Activated naive CD4-positive, alpha-beta T cell treated with anti-CD3 and anti-CD28 coated beads for 36 hours (primary cell): ENCODE measurements around the gene TENT4A. TPM values are rescaled to one million over a fixed set of nuclear protein-coding genes. Genes with fewer than 3 reads are reported as not detected.

Source experiments
- CTCF ChIA-PET: fragments of 350-600 bp; sonication (Branson Sonifier 250); formaldehyde crosslinking; loops from one replicate; lab custom pipeline; 2021; ENCODE audit warnings: antibody characterized with exemption; lab: Charles Lee
- DNase-seq: peaks from one replicate; pipeline ENCODE4 v3.0.0-alpha.2; 2020
- H3K27ac Mint-ChIP-seq: one replicate; pipeline ENCODE4 v1.8.0; 2021; ENCODE audit warnings: mild to moderate bottlenecking, mixed read lengths
- H3K27me3 Mint-ChIP-seq: one replicate; pipeline ENCODE4 v1.8.0; 2021; ENCODE audit warnings: low read depth, mixed read lengths
- H3K36me3 Mint-ChIP-seq: one replicate; pipeline ENCODE4 v1.8.0; 2021; ENCODE audit warnings: low read depth, mixed read lengths
- H3K4me1 Mint-ChIP-seq: one replicate; pipeline ENCODE4 v1.8.0; 2021; ENCODE audit warnings: low read depth, mixed read lengths
- H3K4me3 Mint-ChIP-seq: one replicate; pipeline ENCODE4 v1.8.0; 2021; ENCODE audit warnings: mild to moderate bottlenecking, moderate library complexity, mixed read lengths
- H3K9me3 Mint-ChIP-seq: one replicate; pipeline ENCODE4 v1.8.0; 2021; ENCODE audit warnings: mixed read lengths
- intact Hi-C: fragments of 100-400 bp; cut with micrococcal nuclease; formaldehyde crosslinking; loops from one replicate; pipeline ENCODE4 v1.15.1; 2023
- total RNA-seq, 2 experiments: library from RNA; stranded (reverse); gene quantifications; one replicate each; pipeline ENCODE4 v1.2.3, GENCODE V29; 2021

TENT4A gene
- total RNA-seq, 2 experiments from 2014 or later: 30.0 to 30.2 TPM

DNA sequence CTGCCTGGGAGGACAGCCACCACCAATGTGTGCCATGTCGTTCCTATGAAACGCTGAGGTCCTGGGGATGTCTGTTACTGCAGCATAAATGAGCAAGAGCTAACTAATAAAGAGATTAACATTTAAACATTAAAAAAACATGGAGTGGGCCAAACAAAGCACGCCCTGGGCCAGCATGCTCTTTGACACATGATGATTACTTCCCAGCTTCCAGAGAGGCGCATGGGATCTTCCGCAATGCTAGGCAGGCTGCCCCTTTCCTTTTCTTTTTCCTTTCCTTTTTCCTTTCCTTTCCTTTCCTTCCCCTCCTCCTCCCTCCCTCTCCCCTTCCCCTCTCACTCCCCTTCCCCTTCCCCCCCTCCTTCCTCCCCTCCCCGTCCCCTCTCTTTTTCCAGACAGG is 10.6 kb upstream of the TENT4A start:
- H3K4me3 Mint-ChIP-seq: no peak overlapping the region
- DNase-seq: no peak
- peaks cover 20% of the 10 kb centered on the region for H3K27me3 Mint-ChIP-seq
- CTCF ChIA-PET: interaction anchor here (0.7 kb wide), 1 partner anchor 32 kb away, joined by 3 read pairs; no protein-coding TSS in a partner anchor
- no peaks in the 10 kb centered on the region for H3K9me3 Mint-ChIP-seq
- H3K4me1 Mint-ChIP-seq: no peaks in the 10 kb centered on the region
- H3K36me3 Mint-ChIP-seq: no peaks in the 10 kb centered on the region
- H3K27ac Mint-ChIP-seq: no peak overlapping the region
- intact Hi-C loops: no loop called here

DNA sequence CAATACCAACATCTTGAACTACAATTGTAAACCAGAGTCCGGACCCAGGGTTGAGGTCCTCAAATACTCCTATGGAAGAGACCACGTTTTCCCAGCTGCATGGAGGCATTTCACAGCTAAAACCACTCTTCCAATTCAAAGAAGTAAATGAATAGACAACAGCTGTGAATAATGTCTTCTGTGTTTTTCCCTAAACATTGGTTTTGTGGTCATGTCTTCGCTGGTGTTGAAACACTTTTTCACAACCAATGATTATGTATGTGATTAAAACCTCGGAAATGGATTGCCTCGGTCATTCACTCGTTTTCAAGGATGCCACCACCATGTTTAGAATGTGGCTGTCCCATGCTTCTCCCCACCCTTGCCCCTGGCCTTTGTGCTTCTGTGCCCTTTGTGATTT is 9.4 kb upstream of the TENT4A start:
- H3K36me3 Mint-ChIP-seq: no peaks in the 10 kb centered on the region
- H3K27me3 Mint-ChIP-seq: peaks cover 16% of the 10 kb centered on the region
- H3K9me3 Mint-ChIP-seq: no peaks in the 10 kb centered on the region
- no peaks in the 10 kb centered on the region for H3K4me1 Mint-ChIP-seq
- intact Hi-C loops: no loop called here
- no peak overlapping the region for H3K27ac Mint-ChIP-seq
- no peak overlapping the region for H3K4me3 Mint-ChIP-seq
- DNase-seq: no peak
- CTCF ChIA-PET: no interaction called here

DNA sequence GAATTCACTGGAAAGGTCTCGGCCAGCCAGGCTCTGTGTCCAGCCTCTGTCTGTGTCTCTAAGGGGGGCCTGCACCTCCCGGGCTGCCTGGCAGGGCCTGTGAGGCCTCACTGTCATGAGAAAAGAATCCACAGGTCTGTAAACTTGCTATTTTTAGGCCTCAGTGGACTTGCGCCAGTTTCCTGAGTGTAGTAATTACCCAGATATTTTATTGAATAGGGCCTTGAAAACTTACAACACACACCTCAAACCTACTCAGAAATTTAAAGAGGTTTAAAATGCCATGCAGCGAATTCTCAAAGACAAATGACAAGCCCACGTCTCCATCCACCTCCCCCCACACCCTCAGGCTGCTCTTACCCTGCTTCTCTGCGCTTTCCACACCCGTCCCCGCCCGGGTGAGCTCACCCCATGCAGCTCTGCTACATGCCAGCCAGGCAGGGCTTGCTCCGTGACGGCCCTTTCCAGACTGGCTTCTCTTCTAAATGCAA is 8.8 kb upstream of the TENT4A start:
- no peaks in the 10 kb centered on the region for H3K36me3 Mint-ChIP-seq
- H3K4me1 Mint-ChIP-seq: no peaks in the 10 kb centered on the region
- no peaks in the 10 kb centered on the region for H3K9me3 Mint-ChIP-seq
- H3K27ac Mint-ChIP-seq: no peak overlapping the region
- DNase-seq: no peak
- intact Hi-C loops: no loop called here
- CTCF ChIA-PET: no interaction called here
- H3K4me3 Mint-ChIP-seq: no peak overlapping the region
- H3K27me3 Mint-ChIP-seq: peaks cover 12% of the 10 kb centered on the region

DNA sequence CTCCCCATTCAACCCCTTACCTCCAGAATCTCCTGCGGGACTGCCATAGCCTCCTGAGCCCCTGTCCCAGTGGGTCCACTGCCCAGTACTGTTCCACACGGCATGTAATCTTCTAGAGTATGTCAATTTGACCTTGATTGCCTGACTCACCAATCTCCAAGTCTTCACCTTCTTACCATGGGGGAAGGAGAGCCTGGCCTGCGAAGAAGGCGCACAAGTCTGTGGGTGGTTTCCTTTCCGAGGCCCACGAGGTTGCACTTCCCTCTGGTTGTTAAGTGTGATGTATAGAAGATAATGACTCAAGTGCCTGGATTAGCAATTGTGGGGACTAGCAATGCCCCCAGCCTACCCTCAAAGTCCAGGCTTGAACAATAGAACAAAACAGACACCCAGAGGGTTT is 8.1 kb upstream of the TENT4A start:
- no peak overlapping the region for H3K4me3 Mint-ChIP-seq
- intact Hi-C loops: no loop called here
- no peak overlapping the region for H3K27ac Mint-ChIP-seq
- no peaks in the 10 kb centered on the region for H3K36me3 Mint-ChIP-seq
- H3K27me3 Mint-ChIP-seq: peaks cover 7% of the 10 kb centered on the region
- DNase-seq: no peak
- CTCF ChIA-PET: no interaction called here
- H3K9me3 Mint-ChIP-seq: no peaks in the 10 kb centered on the region
- no peaks in the 10 kb centered on the region for H3K4me1 Mint-ChIP-seq

DNA sequence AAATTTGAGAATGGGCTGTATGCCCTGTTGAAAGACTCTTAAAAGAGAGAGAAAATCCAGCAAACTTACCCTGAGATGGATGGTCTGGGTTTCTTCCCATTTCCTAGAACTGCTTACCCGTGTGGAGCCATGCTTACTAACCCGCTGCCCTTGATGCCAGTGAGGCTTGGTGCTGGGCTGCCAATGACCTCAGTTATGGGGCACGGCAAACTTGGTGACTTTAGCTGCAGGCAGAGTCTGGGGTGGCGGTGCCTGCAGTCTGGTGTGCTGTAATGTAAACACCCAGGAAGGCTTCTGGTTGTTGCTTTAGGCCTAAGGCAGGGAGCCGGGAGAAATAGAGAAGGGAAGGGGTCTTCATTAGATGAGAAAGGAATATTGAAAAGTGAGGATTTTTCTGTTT is 7.3 kb upstream of the TENT4A start:
- Mint-ChIP-seq H3K4me1 (no peaks in the 10 kb centered on the region), H3K27me3 (peaks cover under 1% of the 10 kb centered on the region), H3K27ac (no peak overlapping the region), H3K36me3 (no peaks in the 10 kb centered on the region), H3K9me3 (no peaks in the 10 kb centered on the region), H3K4me3 (no peak overlapping the region)
- CTCF ChIA-PET: no interaction called here
- no peak for DNase-seq
- intact Hi-C loops: no loop called here

DNA sequence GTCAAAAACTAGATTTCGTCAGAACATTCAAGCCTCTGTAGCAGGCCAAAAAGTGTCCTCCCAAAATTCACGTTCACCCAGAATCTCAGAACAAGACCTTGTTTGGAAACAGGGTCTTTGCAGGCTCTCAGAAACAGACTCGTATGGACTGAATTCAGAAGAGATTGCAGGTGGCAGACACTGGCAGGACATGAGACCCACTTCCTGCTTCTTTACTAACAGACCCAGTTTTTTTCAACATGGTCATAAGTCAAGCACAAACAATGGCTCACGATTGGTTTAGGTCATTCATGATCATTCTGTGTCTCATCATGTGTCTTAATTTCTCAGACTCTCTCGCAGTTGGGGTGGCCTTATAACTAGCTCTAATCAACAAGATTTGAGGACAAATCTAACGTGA is 5.4 kb upstream of the TENT4A start:
- peaks cover 10% of the 10 kb centered on the region for H3K4me1 Mint-ChIP-seq
- H3K4me3 Mint-ChIP-seq: no peak overlapping the region
- peaks cover 5% of the 10 kb centered on the region for H3K27me3 Mint-ChIP-seq
- no peak overlapping the region for H3K27ac Mint-ChIP-seq
- intact Hi-C loops: no loop called here
- H3K9me3 Mint-ChIP-seq: no peaks in the 10 kb centered on the region
- CTCF ChIA-PET: no interaction called here
- no peak for DNase-seq
- H3K36me3 Mint-ChIP-seq: no peaks in the 10 kb centered on the region

DNA sequence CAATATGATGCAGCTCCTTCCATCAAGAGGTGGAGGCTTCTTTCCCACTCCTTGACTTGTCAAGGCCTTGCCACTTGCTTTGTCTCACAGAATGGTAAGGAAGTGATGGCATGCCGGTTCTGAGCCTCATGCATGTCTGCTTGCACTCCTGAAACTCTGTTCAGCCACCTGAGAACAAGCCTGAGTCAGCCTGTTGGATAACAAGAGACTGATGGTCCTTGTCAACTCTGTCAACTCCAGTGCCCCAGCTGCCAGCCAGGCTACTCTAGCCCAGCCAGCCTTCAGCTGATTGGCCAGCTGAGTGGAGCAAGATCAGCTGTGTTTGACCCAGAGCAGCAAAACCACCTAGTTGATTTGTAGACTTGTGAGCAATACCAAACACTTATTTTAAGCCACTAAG is 4.4 kb upstream of the TENT4A start:
- peaks cover 5% of the 10 kb centered on the region for H3K27me3 Mint-ChIP-seq
- intact Hi-C loops: no loop called here

DNA sequence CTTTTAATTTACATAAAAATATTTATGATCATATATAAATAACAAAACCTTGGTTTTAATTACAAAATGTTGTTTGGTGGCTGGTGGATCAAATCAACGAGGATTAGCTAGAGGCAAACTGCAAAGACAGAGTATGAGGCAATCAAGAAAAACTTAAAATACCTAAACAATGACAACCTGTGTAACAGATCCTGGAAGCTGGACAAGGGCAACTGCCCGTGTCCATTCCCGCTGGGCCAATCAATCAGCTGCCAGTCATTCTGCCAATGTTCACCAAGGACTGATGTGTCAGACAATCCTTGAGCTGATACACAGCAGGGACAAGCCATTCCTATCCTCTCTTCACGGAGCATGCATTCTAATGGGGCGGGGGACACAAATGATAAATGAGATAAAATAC is 3.2 kb upstream of the TENT4A start:
- Mint-ChIP-seq H3K27ac (no peak overlapping the region), H3K4me3 (no peak overlapping the region), H3K36me3 (peaks cover 2% of the 10 kb centered on the region), H3K9me3 (no peaks in the 10 kb centered on the region), H3K4me1 (peaks cover 10% of the 10 kb centered on the region), H3K27me3 (peaks cover 5% of the 10 kb centered on the region)
- intact Hi-C loops: loop anchor here (5.0 to 10.0 kb wide), 2 partner anchors 117 to 1215 kb away; no protein-coding TSS in a partner anchor
- CTCF ChIA-PET: no interaction called here
- DNase-seq: no peak

More for the DNA sequence above, 4.4 kb upstream of the TENT4A start:
- no peak overlapping the region for H3K27ac Mint-ChIP-seq
- CTCF ChIA-PET: interaction anchor here (0.7 kb wide), 1 partner anchor 112 kb away, joined by 3 read pairs; no protein-coding TSS in a partner anchor
- no peak for DNase-seq
- H3K9me3 Mint-ChIP-seq: no peaks in the 10 kb centered on the region
- H3K4me3 Mint-ChIP-seq: no peak overlapping the region
- peaks cover 10% of the 10 kb centered on the region for H3K4me1 Mint-ChIP-seq
- H3K36me3 Mint-ChIP-seq: no peaks in the 10 kb centered on the region

DNA sequence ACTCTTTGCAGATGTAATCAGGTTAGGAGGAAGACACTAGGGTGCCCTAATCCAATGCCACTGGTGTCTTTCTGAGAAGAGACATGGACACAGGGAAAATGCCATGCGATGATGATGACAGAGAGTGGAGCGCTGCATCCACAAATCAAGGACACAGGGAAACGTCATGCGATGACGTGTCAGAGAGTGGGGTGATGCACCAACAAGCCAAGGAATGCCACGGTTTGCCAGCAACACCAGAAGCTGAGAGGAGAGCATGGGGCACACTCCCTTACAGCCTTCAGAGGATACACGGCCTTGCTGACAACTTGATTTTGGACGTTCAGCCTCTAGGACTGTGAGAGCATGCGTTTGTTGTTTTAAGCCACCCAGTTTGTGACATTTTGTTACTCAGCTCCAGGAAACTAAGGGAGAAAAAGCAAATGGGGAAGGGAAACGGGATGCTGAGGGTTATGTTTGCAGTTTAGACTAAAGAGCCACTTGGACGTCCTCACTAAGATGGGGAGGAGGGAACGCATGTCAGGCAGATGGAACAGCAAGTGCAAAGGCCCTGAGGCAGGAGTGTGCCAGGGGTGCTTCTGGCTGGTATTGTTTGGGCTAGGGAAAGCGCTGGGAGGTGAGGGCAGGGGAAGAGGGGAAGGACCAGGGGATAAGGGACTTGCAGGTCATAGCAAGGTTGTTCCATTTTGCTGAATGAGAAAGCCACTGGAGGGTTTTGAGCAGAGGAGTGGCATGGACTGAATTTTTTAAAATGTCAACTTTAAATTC is 2.5 kb upstream of the TENT4A start:
- Mint-ChIP-seq H3K27ac (no peak overlapping the region), H3K27me3 (peaks cover 5% of the 10 kb centered on the region), H3K4me1 (peaks cover 12% of the 10 kb centered on the region), H3K9me3 (no peaks in the 10 kb centered on the region), H3K4me3 (no peak overlapping the region), H3K36me3 (peaks cover 4% of the 10 kb centered on the region)
- DNase-seq: no peak
- intact Hi-C loops: loop anchor here (5.0 to 10.0 kb wide), 2 partner anchors 117 to 1216 kb away; no protein-coding TSS in a partner anchor
- CTCF ChIA-PET: interaction anchor here (0.5 to 0.6 kb wide), 2 partner anchors 25 to 1146 kb away, joined by 3 to 5 read pairs; no protein-coding TSS in a partner anchor

DNA sequence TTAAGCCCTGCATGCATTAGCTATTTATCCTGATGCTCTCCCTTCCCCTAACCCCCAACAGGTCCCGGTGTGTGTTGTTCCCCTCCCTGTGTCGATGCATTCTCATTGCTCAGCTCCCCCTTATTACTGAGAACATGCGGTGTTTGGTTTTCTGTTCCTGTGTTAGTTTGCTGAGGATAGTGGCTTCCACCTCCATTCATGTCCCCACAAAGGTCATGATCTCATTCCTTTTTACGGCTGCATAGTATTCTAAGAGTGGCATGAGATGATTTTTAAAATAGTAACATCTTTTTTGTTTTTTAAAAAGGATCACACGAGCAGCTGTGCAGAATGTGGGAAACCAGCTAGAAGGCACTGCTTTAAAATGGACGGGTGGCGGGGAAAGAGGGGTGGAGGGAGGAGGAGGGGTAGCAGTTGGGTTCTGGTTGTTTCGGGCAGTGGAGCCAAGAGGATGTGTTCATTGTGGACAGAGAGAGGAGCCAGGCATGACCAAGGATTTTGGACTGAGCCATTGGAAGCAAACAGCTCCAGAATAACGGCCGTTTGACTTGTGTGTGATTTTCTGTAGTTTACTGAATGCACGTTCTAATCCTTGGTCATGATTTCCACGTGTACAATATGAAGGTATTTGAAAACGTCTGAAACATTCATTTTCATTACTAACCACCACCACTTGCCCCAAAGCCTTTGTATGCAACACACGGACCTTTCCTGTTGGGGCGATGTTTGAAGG is 1.7 kb upstream of the TENT4A start:
- Mint-ChIP-seq H3K4me3 (peak overlapping the region; percentile 83), H3K27me3 (peaks cover 5% of the 10 kb centered on the region), H3K36me3 (peaks cover 12% of the 10 kb centered on the region), H3K27ac (peak overlapping the region; percentile 92), H3K9me3 (no peaks in the 10 kb centered on the region), H3K4me1 (peaks cover 21% of the 10 kb centered on the region)
- intact Hi-C loops: loop anchor here (2.0 to 10.0 kb wide), 3 partner anchors 116 to 1217 kb away; partner anchors contain the start of genes FASTKD3 and MTRR
- DNase-seq: no peak
- CTCF ChIA-PET: interaction anchor here (0.5 to 1.6 kb wide), 4 partner anchors 16 to 1145 kb away, joined by 3 to 5 read pairs (median 4); no protein-coding TSS in a partner anchor

DNA sequence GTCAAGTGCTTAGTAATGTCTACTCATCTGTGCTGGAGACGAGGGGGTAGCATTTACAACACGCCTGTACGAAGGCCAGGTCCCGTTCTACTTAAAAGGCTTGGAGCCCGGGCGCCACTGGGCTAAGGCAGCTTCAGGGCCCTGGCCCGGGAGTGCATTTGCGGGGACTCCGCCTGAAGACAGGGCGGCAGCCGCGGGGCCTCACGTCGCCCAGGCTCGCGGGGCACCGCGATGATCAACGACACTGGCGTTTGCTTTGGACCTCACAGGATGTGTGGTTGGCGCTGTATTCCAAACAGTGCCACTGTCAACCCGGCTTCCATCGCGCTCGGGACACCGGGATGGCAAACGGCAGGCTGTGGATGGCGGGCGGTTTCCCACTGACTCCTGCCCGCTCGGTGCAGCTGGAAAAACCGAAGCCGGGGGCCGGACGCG is 1.1 kb upstream of the TENT4A start:
- no peaks in the 10 kb centered on the region for H3K9me3 Mint-ChIP-seq

More for the DNA sequence above, 1.1 kb upstream of the TENT4A start:
- H3K4me3 Mint-ChIP-seq: peak overlapping the region; percentile 83
- H3K4me1 Mint-ChIP-seq: peaks cover 26% of the 10 kb centered on the region
- peak; percentile 62 for DNase-seq
- intact Hi-C loops: loop anchor here (2.0 to 10.0 kb wide), 3 partner anchors 115 to 1217 kb away; partner anchors contain the start of genes FASTKD3 and MTRR
- H3K36me3 Mint-ChIP-seq: peaks cover 12% of the 10 kb centered on the region
- peaks cover 5% of the 10 kb centered on the region for H3K27me3 Mint-ChIP-seq
- peak overlapping the region; percentile 92 for H3K27ac Mint-ChIP-seq
- CTCF ChIA-PET: interaction anchor here (0.9 to 1.6 kb wide), 2 partner anchors 16 to 33 kb away, joined by 4 read pairs; no protein-coding TSS in a partner anchor
